ENCODE measurements around the gene ELP4. TPM values are rescaled to one million over a fixed set of nuclear protein-coding genes. Genes with fewer than 3 reads are reported as not detected.

ELP4 gene
- total RNA-seq, 1 experiment from 2014 or later = 24.6 TPM

DNA sequence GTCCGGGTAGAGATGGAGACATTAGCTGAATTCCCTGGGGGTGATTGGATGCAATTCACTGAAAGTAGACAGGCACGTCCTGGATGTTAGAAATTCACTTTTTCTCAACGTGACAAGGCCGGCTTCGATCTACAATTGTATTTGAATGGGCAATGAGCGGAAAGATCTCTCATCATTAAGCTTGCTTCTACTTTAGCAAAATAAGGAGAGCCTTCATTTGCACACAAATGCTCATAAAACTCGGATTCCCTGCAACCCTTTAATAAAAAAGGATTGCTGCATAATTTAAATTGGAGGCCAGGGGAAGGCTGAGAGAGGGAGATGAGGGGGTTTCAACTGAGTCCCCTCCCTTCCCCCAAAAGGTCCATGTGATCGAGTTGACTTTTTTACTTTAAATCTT, 312.2 kb downstream of the ELP4 start:
- no peak for DNase-seq (ENCODE audit: low spot score)

GRCh38 chr11:31822175-31822926, 312.8 kb downstream of the ELP4 start:
- DNase-seq (ENCODE audit: low spot score) = no peak

DNA sequence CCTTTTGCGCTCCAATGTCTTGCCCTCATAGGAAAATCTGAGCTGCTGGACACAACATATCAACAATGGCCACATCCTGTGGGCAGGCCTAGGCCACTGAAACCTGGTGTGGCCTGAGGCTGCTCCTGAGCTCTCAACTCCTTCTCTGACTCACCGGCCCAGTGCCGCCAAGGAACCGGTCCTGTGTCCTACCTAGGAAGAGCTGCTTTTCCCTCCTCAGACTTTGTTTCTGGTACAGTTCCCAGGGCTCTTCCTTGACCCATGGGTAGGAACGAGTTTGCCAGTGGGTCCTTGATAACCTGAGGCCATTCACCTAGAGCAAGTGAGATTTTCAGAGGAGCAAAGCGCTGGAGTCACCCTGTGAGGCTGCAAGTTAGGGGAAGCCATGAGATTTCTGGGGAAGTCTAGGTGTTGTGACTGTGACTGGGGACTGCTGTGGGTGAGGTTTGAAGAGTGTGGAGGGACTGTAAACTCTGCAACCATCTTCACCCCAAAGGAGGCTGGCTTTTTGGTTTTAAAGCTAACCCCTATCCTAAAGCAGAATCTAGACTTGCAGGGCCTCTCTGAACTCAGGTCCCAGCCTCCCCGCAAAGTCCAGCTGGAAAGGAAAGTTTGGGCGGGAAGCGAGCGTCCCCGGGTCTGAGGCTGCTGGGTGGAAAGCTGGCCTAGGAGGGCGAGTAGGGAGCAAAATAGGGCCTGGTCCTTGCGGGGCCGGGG, 313.5 kb downstream of the ELP4 start:
- DNase-seq (ENCODE audit: low spot score) = no peak

- DNase-seq (ENCODE audit: low spot score) = no peak
These were observed 314.2 kb downstream of the ELP4 start for GRCh38 chr11:31823644-31824331.

DNA sequence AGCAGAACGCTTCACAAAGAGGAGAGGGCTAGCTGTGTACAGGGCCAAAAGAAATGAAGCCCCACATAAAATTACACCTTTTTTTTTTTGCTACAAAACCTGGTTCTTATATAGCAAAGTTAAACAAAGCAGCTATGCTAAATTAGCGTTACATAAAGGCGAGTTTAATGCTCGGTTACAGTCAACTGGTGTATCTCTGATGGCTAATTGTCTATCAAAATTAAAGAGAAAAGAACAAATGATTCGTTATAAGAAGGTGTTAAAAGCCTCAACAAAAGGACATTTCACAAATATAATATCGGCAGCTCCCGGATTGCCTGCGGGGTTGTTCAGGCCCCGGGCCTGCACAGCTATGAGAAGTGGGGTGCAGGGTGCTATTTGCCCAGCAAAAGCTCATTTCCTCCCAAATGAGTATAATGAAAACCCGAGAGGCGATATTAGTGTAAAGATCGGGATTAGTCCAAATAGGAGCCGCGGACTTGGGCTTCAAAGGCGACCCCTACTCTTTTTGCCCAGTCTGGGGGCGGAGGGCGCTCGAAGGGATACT, 314.8 kb downstream of the ELP4 start:
- no peak for DNase-seq (ENCODE audit: low spot score)

DNA sequence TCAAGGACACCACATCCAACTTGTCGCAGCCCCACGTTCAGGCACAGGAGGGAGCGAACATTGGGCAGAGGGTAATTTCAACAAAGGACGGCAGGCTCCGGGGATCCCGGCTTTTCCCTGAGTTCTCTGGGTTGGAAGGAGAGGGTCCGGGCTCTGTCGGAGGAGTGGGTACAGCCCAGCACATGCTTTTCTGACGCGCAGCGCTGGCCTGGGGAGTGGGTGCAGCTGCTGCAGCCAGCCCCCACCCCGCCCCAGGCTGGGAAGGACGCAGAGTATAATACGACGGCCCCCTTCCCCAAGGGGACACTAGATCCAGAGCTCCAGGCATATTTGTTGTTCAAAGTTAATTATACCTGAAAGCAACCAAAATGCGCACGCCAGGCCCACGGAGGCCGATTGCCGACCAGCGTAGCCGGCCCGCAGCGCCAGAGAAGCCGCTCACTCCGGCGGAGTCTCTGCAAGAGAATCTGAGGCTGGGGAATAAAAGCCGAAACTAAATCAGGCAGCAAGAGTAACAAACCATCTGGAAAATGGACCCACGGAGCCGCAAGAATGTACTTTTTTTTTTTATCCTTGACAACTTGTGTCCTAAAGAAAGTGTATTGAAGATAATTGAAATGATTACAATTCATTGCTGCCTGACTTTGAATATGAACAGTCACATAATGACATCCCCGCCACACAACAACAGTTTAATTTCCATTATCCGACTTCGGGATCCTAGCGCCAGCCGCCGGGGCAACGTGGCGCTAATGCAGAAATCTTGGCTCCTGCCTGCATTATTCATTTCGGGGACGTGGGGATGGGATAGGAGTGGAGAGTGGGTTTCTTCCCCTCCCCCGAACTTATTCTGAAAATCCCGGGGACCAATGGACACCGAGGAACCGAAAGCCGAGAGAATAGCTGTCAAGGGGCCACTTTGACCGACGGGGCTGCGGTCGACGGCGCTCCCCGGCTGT, 315.6 kb downstream of the ELP4 start:
- DNase-seq (ENCODE audit: low spot score) = no peak

- no peak for DNase-seq (ENCODE audit: low spot score)
These were observed 316.4 kb downstream of the ELP4 start for GRCh38 chr11:31825838-31826484.

- no peak for DNase-seq (ENCODE audit: low spot score)
These were observed 317.2 kb downstream of the ELP4 start for GRCh38 chr11:31826536-31827438.

DNA sequence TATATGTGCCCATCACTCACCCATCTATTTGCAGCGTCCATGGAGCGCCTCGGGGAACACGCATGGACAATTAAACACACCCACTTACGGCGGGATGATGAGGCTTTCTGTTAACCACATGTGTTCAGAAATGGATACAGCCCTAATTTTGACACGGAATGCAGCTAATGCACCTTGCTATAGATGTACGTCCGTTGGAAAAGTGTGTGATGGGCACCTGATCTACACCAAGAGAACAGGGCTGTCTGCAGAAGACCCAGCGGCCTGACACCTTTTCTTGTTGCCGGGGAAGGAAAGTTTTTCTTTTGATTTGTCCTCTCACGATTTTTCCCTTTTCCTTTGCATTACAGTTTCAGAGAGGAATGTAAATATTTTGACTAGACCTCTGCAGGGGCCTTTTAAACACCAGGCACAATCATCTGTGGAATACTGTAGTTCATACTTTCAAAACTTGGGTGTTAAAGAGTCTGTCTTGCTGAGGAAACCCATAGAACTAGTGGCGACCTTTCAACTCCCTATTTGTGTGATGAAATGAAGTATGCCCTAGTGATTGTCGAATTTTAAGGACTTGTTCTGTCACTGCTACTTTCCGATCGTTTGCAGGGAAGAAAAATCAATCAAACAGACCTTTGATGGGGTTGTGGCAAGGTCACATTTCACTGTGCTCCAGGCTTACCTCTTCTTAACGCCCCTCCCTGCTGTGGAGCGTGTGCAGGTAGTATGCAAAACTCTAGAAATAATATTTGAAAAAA, 318.1 kb downstream of the ELP4 start:
- DNase-seq (ENCODE audit: low spot score) = no peak

DNA sequence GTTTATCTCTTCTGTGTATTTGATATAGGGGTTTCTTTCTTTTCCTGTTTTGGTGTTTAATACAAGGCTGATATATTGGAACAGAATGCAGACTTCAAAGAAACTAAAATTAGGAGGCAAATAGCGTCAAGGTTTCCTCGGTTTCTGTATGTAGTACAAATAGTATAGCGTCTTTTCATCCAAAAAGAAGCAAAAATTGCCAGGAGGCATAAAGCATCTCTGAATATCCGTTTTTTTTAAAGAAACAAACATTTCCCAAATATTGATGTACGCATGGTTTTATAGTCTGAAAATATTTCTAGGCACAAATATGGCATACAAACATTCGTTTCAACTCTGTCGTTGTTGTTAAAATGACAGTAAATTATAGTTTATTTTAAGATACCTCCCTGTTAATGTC, 318.6 kb downstream of the ELP4 start:
- DNase-seq (ENCODE audit: low spot score) = no peak

GRCh38 chr11:31830406-31830805, 320.8 kb downstream of the ELP4 start:
- no peak for DNase-seq (ENCODE audit: low spot score)

DNA sequence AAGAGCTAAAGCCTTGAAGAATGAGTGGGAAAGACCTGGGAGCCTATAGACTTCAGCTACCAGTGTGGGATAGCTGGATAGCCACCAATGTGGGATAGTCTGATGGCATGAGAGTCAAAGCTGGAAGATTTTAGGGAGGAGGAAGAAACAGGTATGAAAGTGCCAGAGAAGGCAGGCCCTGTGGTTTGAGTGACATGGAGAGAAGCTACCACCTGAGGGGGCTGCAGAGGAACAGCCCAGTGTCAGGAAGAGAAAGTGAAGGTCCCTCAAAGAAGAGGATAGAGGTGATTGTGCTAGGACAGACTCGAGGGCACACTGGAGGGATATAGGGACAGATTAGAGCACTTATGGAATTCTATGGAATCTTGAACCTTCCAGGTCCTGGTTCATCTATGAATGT, 324.7 kb downstream of the ELP4 start:
- DNase-seq (ENCODE audit: low spot score) = no peak

Other genes starting within 250 kb of the ELP4 start
- 0.37 TPM in 1 of 2 replicates, not detected in the other for gene DCDC1, start 140.0 kb upstream of the ELP4 start, total RNA-seq (2014; rRNA removed; shearing (Covaris generic))
- 6.6 TPM in 2 replicates for gene DNAJC24, start 139.9 kb upstream of the ELP4 start, total RNA-seq (2014; rRNA removed; shearing (Covaris generic))
- gene IMMP1L, start 145 bp upstream of the ELP4 start, total RNA-seq (2014; rRNA removed; shearing (Covaris generic)) = 13.5 and 26.2 TPM in 2 replicates